Measurements from ENCODE around the gene MMP17. TPM values are rescaled to one million over a fixed set of nuclear protein-coding genes. Genes with fewer than 3 reads are reported as not detected.

The MMP17 gene
- total RNA-seq, 4 donors from 2014 or later, result 4.6 to 15.4 (median 12.9) TPM

GRCh38 chr12:131787143-131787660, 41.0 kb upstream of the MMP17 start:
- no peak for TF ChIP-seq CTCF (IDR thresholded peaks at IDR 0.05; ENCODE audit: low read depth)

- TF ChIP-seq CTCF (IDR thresholded peaks at IDR 0.05; ENCODE audit: low read depth), result no peak
Observed at GRCh38 chr12:131788070-131788469, 40.1 kb upstream of the MMP17 start.

GRCh38 chr12:131789638-131790037, 38.6 kb upstream of the MMP17 start:
- no peak for TF ChIP-seq CTCF (IDR thresholded peaks at IDR 0.05; ENCODE audit: low read depth)

GRCh38 chr12:131793243-131794022, 34.8 kb upstream of the MMP17 start:
- no peak for TF ChIP-seq CTCF (IDR thresholded peaks at IDR 0.05; ENCODE audit: low read depth)

GRCh38 chr12:131794061-131794460, 34.1 kb upstream of the MMP17 start:
- TF ChIP-seq CTCF (IDR thresholded peaks at IDR 0.05; ENCODE audit: low read depth), result no peak

- no peak for TF ChIP-seq CTCF (IDR thresholded peaks at IDR 0.05; ENCODE audit: low read depth)
Observed at GRCh38 chr12:131794573-131794972, 33.6 kb upstream of the MMP17 start.

GRCh38 chr12:131795064-131795463, 33.1 kb upstream of the MMP17 start:
- no peak for TF ChIP-seq CTCF (IDR thresholded peaks at IDR 0.05; ENCODE audit: low read depth)
